GM19455 (cell line): Measurements from ENCODE around the gene HCAR2.
"Not testable (repeated sequence)": the region's sequence is repeated elsewhere in the genome, so short reads cannot be mapped to it uniquely, and the experiment has no call there.

Source experiments
- ATAC-seq: cut with Tn5 transposase; IDR thresholded peaks from one replicate; pipeline ENCODE4 v1.9.1; 2021; ENCODE audit not compliant: unreplicated experiment

Gene HCAR2

DNA sequence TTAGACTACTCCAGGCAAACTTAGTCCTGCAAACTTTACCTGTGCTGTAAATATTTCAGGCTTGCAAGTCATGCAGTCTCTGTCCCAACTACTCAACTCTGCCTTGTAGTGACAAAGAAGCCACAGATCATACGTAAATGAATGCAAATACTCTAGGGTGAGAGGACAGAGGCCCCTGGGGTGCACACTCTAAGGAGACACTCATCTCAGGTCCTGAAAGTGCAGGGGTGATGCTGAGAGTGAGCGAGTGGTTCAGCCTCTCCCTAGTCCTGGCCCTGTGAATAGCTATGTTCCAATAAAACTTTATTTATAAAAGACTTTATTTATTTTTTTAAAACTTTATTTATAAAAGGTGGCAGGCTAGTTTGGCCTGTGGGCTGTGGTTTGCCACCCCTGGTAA is 34.9 kb downstream of the HCAR2 start:
- ATAC-seq = no peak

DNA sequence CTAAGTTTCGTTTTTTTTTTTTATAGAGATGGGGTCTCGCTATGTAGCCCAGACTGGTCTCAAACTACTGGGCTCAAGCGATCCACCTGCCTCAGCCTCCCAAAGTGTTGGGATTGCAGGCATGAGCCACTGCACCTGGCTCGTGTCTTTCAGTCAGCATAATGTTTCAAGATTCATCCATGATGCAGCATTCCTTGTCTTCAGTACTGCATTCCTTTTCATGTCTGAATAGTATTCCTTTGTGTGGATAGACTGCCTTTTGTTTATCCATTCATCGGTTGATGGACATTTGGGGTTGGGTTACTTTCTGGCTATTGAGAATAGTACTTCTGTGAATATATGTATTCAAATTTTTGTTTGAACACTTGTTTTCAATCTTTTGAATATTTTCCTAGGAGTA is 37.4 kb downstream of the HCAR2 start:
- no peak for ATAC-seq

DNA sequence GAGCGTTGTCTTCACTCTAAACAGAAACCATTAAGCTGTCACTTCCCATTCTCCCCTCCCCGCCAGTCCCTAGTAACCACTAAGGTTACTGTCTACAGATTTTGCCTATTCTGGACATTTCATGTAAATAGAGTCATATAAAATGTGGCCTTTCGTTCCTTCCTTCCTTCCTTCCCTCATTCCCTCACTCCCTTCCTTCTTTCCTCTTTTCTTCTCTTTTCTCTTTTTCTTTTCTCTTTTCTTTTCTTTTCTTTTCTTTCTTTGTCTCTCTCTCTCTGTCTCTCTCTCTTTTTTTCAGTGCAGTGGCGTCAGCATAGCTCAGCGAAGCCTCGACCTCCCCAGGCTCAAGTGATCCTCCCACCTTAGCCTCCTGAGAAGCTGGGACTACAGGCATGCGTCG is 37.8 kb downstream of the HCAR2 start:
- no peak for ATAC-seq

GRCh38 chr12:122661938-122662337 is 41.2 kb downstream of the HCAR2 start:
- ATAC-seq = no peak

DNA sequence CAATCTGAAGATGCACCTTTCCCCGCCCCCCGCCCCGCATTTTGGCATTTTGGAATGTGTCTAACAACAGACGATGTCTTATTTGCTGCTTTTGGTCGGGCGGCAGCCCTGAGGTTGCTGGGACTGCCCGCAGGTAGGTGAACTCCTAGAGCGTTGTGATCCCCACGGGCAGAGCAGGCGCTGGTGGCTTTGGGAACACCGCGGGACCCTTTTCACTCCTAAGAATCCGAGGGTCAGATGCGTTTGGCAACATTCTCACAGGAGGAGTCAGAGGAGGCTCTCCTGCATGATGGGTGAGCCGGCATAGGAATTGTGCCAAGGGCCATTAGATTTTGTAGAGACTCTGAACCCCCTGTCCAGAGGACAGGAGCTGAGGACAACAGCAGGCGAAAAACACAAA is 41.9 kb downstream of the HCAR2 start:
- no peak for ATAC-seq

DNA sequence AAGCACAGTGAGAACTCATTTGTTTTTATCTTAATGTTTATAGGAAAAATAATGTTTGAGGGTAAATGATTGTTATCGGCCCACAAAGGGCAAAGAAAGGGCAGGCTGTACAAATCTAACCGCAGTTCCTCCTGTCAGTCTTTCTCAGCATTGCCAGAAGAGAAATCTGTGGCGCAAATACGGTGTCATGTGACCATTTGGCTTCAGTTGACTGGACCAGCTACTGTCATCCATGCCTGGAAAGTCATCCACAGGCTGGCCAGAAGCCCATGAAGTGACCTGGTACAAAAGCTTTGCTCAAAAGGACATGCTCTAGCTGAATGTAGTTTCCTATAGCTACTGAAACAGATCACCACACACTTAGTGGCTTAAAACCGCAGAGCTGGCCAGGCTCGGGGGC is 43.6 kb downstream of the HCAR2 start:
- no peak for ATAC-seq

GRCh38 chr12:122656298-122656697 is 46.9 kb downstream of the HCAR2 start:
- no peak for ATAC-seq

DNA sequence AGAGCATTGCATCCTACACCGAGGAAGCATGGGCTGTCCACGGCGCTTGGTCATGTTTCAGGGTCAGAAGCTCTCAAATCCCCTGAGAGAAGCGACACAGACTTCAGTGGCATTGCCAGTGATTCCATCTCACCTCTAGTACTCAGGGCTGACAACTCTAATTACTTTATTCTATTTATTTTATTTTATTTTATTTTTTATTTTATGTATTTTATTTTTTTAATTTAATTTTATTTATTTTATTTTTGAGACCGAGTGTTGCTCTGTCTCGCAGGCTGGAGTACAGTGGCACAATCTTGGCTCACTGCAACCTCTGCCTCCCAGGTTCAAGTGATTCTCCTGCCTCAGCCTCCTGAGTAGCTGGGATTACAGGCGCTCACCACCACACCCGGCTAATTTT is 49.9 kb downstream of the HCAR2 start:
- ATAC-seq = not testable (repeated sequence)

- no peak for ATAC-seq
These were observed 51.5 kb downstream of the HCAR2 start for GRCh38 chr12:122651520-122652224.
